T47D (cell line): Measurements from ENCODE around the gene TRPM3.

Experiments used
- DNase-seq, 2 experiments: peaks; one replicate each; pipeline versions ENCODE4 v3.0.0 to v3.0.0-alpha.2; 2011 to 2012; ENCODE audit warnings: low read depth in 1 of 2, low spot score in 1 of 2
- JUND ChIP-seq: IDR thresholded peaks from 2 replicates; pipeline ENCODE4 v1.6.1; 2012; ENCODE audit warnings: low read depth
- in situ Hi-C: cut with HindIII; loops from 2 replicates; pipeline ENCODE4 v1.10.0; 2016; ENCODE audit warnings: low sequenced_read_pairs, low pct_unique_long_range_greater_than_20kb

TRPM3 gene

DNA sequence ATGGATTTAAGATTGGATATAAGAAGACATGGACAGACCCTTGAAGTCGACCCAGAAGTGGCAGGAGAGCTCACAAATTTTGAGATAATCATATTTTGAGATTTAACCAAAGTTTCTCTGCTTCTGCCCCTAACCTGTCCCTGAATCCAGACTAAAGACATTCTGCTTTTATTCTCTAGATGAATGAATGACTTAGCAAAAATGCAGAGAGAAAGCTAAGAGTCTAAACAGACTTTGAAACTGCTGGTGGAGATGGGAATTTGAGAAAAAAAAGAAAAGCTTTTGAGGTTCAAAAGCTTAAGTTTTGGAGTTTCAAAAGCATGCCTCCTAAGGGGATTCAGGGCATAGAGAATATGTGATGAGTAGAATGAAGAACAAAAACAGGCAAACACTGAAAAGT lies 621.8 kb downstream of the TRPM3 start:
- DNase-seq = no peak
- in situ Hi-C loops = no loop called here
- TF ChIP-seq JUND = no peak

DNA sequence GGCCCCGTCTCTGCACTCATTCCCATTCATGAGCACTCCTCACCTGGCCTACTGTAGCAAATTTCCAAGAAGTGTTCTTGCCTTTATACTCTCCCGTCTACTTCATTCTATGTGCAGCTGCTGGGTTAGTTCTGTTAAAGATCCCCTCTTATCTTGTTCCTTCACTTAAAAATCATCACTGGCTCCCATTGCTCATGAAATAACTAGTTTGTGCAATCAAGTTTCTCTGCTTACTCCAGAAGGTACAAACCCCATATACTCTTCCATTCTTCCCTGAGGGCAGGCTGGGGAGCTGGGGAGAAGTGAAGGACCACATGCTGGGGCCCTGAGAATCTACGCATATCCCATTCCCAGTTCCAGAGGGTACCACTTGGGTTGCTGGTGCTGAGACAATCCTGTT lies 622.6 kb downstream of the TRPM3 start:
- in situ Hi-C loops = no loop called here
- no peak for DNase-seq
- TF ChIP-seq JUND = no peak

DNA sequence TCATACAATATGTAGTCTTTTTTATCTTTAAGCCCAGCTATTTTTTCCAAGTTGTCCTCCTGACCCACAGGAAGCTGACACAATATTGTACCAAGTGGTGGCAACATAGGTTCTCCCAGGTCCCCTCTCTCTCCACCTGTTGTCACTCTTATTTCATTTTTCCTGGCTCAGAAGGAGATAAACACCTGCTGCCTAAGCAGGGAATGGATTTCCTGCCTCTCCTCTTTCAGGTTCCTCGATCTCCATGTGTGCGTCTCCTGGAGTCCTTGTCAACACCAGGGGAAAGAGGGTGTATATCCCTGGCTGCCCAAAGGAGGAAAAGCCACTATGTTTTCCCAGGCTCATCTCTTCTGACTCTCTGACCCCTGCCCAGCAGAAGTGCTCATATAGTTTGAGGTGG lies 625.2 kb downstream of the TRPM3 start:
- in situ Hi-C loops = no loop called here
- DNase-seq = no peak
- TF ChIP-seq JUND = no peak

DNA sequence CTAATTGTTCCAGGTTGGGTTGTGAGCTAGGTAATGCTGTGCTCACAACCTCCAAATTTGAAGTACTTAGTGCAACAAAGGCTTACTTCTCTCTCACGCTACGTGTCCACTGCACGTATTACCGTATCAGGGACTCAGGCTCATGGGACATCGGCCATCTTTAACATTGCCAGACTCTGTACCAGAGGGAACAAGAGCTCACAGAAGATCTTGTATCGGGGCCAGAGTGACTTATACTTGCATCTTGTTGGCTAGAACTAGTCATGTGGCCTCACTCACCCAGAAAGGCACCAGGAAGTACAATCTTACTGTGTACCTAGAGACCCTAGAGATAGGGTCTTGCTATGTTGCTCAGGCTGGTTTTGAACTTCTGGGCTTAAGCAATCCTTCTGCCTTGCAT lies 625.9 kb downstream of the TRPM3 start:
- DNase-seq = no peak
- in situ Hi-C loops = no loop called here
- TF ChIP-seq JUND = no peak

DNA sequence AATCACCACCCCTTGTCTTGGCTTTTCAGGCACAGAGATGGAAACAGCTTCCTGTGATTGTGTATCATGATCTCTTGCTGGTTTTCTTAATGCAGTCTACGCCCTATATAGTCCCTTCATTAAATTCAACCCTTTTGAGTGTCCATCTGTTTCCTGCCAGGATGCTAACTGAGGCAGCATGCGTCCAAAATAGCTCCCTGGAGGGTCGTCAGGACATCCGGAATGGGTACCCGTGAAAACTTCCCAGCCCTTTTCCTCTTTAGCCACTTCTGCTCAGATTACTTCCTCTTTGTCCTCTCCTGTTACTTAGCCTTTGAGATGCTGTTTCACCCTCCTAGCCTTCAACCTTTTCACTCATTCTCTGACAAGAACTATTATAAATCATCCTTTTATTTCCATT lies 627.2 kb downstream of the TRPM3 start:
- in situ Hi-C loops = no loop called here
- no peak for DNase-seq
- TF ChIP-seq JUND = no peak

DNA sequence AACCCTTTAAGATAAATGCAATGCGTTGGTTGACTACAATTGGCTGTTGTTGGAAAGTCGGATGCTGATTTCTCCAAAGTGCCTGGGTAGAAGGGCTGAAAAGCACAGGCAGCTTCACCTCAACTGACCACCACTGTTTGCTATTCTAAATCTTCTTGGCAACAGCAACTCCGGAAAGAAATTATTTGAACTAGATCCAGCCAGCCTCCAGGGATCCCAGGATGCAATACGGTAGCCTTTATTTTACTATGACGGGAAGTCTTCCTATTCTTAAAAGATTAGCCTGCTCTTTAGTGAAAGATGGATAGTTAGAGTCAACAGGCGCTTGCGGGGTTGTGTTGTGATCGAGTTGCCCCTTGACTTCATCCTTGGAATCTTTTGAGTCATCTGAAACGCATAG lies 628.4 kb downstream of the TRPM3 start:
- no peak for DNase-seq
- in situ Hi-C loops = no loop called here
- TF ChIP-seq JUND = no peak

GRCh38 chr9:70492319-70492777 lies 629.1 kb downstream of the TRPM3 start:
- TF ChIP-seq JUND = no peak
- no peak for DNase-seq
- in situ Hi-C loops = no loop called here

GRCh38 chr9:70491426-70492318 lies 629.7 kb downstream of the TRPM3 start:
- no peak for DNase-seq
- TF ChIP-seq JUND = no peak
- in situ Hi-C loops = no loop called here

GRCh38 chr9:70490478-70490877 lies 630.9 kb downstream of the TRPM3 start:
- in situ Hi-C loops = no loop called here
- no peak for TF ChIP-seq JUND
- no peak for DNase-seq

- in situ Hi-C loops = no loop called here
- DNase-seq = no peak
- TF ChIP-seq JUND = no peak
These were observed 632.7 kb downstream of the TRPM3 start for GRCh38 chr9:70488793-70489105.

DNA sequence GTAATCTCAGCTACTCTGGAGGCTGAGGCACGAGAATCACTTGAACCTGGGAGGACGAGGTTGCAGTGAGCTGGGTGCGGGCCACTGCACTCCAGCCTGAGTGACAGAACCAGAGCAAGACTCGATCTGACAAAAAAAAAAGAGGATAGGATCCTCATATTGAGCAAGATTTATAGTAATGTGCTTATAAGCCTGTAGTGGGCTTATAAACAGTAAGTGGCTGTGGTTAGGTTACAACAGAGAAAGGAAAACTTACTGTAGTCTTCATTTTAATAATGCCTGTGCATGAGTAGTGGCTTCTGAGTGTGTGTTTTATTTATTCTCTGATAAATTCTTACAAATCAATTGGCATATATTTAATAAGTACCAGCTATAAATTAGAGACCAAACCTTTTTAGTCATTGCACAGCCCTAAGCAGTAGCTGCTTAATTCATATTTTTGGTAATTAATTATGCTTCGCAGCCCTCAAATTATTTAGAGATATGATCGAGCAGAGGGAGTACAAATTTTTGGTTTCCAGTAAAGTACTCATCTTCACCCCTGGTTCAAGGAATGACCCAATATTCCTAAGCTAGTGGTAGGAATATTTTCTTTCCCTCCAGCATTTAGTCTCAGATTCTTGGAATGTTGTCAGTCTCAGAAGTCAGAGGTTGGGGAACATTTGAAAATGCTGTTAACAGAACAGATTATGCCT lies 633.2 kb downstream of the TRPM3 start:
- no peak for TF ChIP-seq JUND
- in situ Hi-C loops = no loop called here
- DNase-seq = no peak

GRCh38 chr9:70486127-70486526 lies 635.3 kb downstream of the TRPM3 start:
- no peak for TF ChIP-seq JUND
- DNase-seq = no peak
- in situ Hi-C loops = no loop called here

DNA sequence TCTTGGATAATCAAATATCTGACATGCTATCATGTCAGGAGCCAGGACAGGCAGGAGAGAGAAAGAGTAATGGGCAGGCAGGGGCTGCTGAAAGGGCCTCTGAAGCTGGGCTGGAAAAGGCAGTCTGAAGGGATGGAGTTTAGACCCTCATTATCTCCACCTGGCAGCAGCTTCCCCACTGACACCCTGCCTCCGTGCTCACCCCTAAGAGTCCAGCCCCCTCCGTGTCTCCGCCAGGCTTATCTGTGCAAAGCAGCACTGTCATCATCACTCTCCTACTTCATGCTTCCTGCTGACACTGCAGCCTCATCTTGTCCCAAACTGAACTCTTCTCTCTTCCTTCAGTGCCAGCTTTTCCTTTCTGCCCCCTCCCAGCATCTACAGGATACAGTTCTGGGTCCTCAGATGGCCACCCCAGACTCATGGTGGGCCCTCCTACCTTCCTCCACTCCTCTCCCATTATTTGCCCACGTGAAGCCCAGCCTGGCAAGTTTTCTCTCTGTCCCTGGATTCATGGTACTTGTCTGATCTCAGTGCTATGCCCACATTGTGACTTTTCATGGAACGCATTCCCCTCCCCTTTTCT lies 636.1 kb downstream of the TRPM3 start:
- in situ Hi-C loops = no loop called here
- DNase-seq = no peak
- no peak for TF ChIP-seq JUND
